ENCODE results near the gene BIRC3. TPM values are rescaled to one million over a fixed set of nuclear protein-coding genes. Genes with fewer than 3 reads are reported as not detected.

BIRC3 gene
- total RNA-seq, 1 experiment from 2014 or later, result 4.8 TPM

Other genes starting within 250 kb of the BIRC3 start
- 101 and 111 TPM in 2 replicates for gene YAP1, start 207.0 kb upstream of the BIRC3 start, total RNA-seq (2021)
- gene BIRC2, start 29.7 kb downstream of the BIRC3 start, total RNA-seq (2021), result 33.7 and 37.5 TPM in 2 replicates
- gene TMEM123, start 135.3 kb downstream of the BIRC3 start, total RNA-seq (2021), result 94.0 and 201 TPM in 2 replicates
- 1.1 and 1.3 TPM in 2 replicates for gene MMP7, start 213.3 kb downstream of the BIRC3 start, total RNA-seq (2021)